Panc1 (cell line): Measurements from ENCODE around the gene SCAMP3.

ENCODE experiments used
- CTCF ChIP-seq: fragments of 450-650 bp; IDR thresholded peaks from 2 replicates; pipeline ENCODE4 v1.5.1; 2017; ENCODE audit warnings: mild to moderate bottlenecking
- POLR2AphosphoS5 ChIP-seq: IDR thresholded peaks from 2 replicates; pipeline ENCODE4 v1.6.1; 2012; ENCODE audit warnings: mild to moderate bottlenecking, low read depth, low read length, moderate library complexity
- REST ChIP-seq, 2 experiments: IDR thresholded peaks; 2 replicates each; pipeline ENCODE4 v1.6.1; 2011 to 2012; ENCODE audit warnings: low read depth in 2 of 2, control low read depth in 1 of 2, low read length in 1 of 2, mild to moderate bottlenecking in 1 of 2, moderate library complexity in 1 of 2; ENCODE audit not compliant: insufficient read depth in 1 of 2

- TF ChIP-seq REST (IDR thresholded peaks at IDR 0.05; ENCODE audit: insufficient read depth in 1 of 2, low read depth in 2 of 2, low read length in 1 of 2) (peak; percentile 89 to 90), POLR2AphosphoS5 (no peak), CTCF (no peak; the same call in 1 of the 2 replicates)
Observed at GRCh38 chr1:155277902-155278688, 15.9 kb upstream of the SCAMP3 start.
